AML-193 (cell line): ENCODE data around the gene HEPACAM2.

Source experiments
- DNase-seq, 2 experiments: peaks; one replicate each; lab custom pipeline; 2025; lab: John Stamatoyannopoulos, UW

The HEPACAM2 gene

GRCh38 chr7:93202594-93203250 lies 23.5 kb downstream of the HEPACAM2 start:
- DNase-seq: no peak

GRCh38 chr7:93198472-93198871 lies 27.8 kb downstream of the HEPACAM2 start:
- no peak for DNase-seq

GRCh38 chr7:93196336-93196735 lies 29.9 kb downstream of the HEPACAM2 start:
- peak; percentile 53 to 62 for DNase-seq

GRCh38 chr7:93194386-93194785 lies 31.9 kb downstream of the HEPACAM2 start:
- DNase-seq: no peak

- no peak for DNase-seq
Observed at GRCh38 chr7:93188870-93189634, 37.2 kb downstream of the HEPACAM2 start.

GRCh38 chr7:93185303-93186027 lies 40.8 kb downstream of the HEPACAM2 start:
- DNase-seq: no peak

- no peak for DNase-seq
Observed at GRCh38 chr7:93179173-93179572, 47.1 kb downstream of the HEPACAM2 start.

GRCh38 chr7:93178213-93178612 lies 48.1 kb downstream of the HEPACAM2 start:
- peak; percentile 22 to 36 for DNase-seq

- no peak for DNase-seq
Observed at GRCh38 chr7:93176992-93177580, 49.2 kb downstream of the HEPACAM2 start.

GRCh38 chr7:93175219-93175618 lies 51.0 kb downstream of the HEPACAM2 start:
- DNase-seq: no peak

- DNase-seq: no peak
Observed at GRCh38 chr7:93172683-93173082, 53.6 kb downstream of the HEPACAM2 start.

- no peak for DNase-seq
Observed at GRCh38 chr7:93171606-93172226, 54.6 kb downstream of the HEPACAM2 start.

GRCh38 chr7:93165447-93165846 lies 60.8 kb downstream of the HEPACAM2 start:
- DNase-seq: no peak

- DNase-seq: no peak
Observed at GRCh38 chr7:93164766-93165165, 61.5 kb downstream of the HEPACAM2 start.

- DNase-seq: no peak
Observed at GRCh38 chr7:93161181-93161762, 65.0 kb downstream of the HEPACAM2 start.

- DNase-seq: no peak
Observed at GRCh38 chr7:93160410-93160809, 65.9 kb downstream of the HEPACAM2 start.

GRCh38 chr7:93159490-93159889 lies 66.8 kb downstream of the HEPACAM2 start:
- no peak for DNase-seq

- no peak for DNase-seq
Observed at GRCh38 chr7:93156884-93157283, 69.4 kb downstream of the HEPACAM2 start.

- peak; percentile 7 to 17 for DNase-seq
Observed at GRCh38 chr7:93150200-93150835, 76.0 kb downstream of the HEPACAM2 start.

- no peak for DNase-seq
Observed at GRCh38 chr7:93148727-93149126, 77.5 kb downstream of the HEPACAM2 start.

- peak; percentile 32 to 36 for DNase-seq
Observed at GRCh38 chr7:93148144-93148543, 78.1 kb downstream of the HEPACAM2 start, which contains the start of gene SAMD9L. Gene SAMD9L, minus strand, starts transcription at chr7:93148385. Its CDS starts 12,414 bp downstream, at chr7:93135971.
